ENCODE measurements around the gene FBXO15.

DNA sequence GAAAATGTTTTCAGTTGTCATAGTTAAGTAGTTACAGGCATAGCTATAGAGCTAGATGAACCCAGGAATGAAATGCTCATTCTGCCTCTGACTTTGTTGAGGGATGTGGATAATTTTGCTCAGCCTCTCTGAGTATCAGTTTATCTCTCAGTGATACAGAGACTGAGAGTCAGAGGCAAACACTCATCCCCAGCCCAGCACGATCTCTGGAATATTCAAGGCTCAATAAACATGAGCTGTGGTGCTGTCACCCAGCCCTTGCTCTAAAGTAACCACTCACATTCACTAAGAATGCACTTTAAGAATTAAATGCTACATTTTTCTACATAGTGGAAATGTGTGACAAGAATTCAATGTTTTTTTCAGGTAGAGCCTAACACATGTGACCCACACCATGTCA lies 31.2 kb upstream of the FBXO15 start:
- TF ChIP-seq, protein P1, sequence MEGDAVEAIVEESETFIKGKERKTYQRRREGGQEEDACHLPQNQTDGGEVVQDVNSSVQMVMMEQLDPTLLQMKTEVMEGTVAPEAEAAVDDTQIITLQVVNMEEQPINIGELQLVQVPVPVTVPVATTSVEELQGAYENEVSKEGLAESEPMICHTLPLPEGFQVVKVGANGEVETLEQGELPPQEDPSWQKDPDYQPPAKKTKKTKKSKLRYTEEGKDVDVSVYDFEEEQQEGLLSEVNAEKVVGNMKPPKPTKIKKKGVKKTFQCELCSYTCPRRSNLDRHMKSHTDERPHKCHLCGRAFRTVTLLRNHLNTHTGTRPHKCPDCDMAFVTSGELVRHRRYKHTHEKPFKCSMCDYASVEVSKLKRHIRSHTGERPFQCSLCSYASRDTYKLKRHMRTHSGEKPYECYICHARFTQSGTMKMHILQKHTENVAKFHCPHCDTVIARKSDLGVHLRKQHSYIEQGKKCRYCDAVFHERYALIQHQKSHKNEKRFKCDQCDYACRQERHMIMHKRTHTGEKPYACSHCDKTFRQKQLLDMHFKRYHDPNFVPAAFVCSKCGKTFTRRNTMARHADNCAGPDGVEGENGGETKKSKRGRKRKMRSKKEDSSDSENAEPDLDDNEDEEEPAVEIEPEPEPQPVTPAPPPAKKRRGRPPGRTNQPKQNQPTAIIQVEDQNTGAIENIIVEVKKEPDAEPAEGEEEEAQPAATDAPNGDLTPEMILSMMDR (conservative IDR thresholded peaks at IDR 0.05; ENCODE audit: low read length), result no peak
- no peak for TF ChIP-seq EZH2phosphoT487 (IDR thresholded peaks at IDR 0.05; ENCODE audit: borderline replicate concordance, low read depth, low read length)
